GM12891 (cell line): ENCODE measurements around the gene CLNS1A.

ENCODE experiments used
- PAX5 ChIP-seq: IDR thresholded peaks from 2 replicates; pipeline ENCODE4 v1.6.1; 2011; ENCODE audit warnings: low read length, moderate library complexity, mild to moderate bottlenecking; ENCODE audit not compliant: insufficient read depth, severe bottlenecking
- POLR2A ChIP-seq: IDR thresholded peaks from 2 replicates; pipeline ENCODE4 v1.6.1; 2011; ENCODE audit warnings: low read depth, low read length, control low read depth
- POLR2AphosphoS5 ChIP-seq: IDR thresholded peaks from 2 replicates; pipeline ENCODE4 v1.6.1; 2011; ENCODE audit warnings: low read depth, low read length, control low read depth
- SPI1 ChIP-seq: IDR thresholded peaks from 2 replicates; pipeline ENCODE4 v1.6.1; 2011; ENCODE audit warnings: low read depth, low read length, control low read depth
- TAF1 ChIP-seq: IDR thresholded peaks from 2 replicates; pipeline ENCODE4 v1.6.1; 2011; ENCODE audit warnings: low read depth, low read length, control low read depth

DNA sequence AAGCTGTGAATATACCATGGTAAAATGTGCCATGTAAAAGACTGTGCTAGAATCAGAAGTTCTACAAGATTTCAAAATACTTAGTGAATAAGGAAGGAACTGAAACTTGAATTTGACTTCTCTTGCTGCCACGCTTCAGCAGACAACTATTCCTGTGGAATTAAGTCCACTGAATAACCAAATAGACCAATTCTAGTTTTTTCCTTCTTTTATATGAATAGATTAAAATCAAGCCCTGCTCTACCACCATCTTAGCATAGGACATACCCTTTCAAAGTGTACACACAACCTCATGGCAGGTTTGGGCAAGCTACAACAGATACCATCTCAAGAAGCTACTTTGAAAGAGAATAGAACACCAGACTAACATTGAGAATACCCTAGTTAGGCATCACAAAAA, 23.4 kb upstream of the CLNS1A start:
- TF ChIP-seq SPI1: peak; percentile 90
- TF ChIP-seq POLR2A: no peak
- no peak for TF ChIP-seq PAX5
- TF ChIP-seq POLR2AphosphoS5: no peak
- TF ChIP-seq TAF1: no peak
